C4-2B (cell line): Measurements from ENCODE around the gene LYST.

Experiments
- ZFX ChIP-seq: fragments of 450-650 bp; IDR thresholded peaks from 2 replicates; pipeline ENCODE4 v1.6.1; 2017
- TF ChIP-seq, protein P1 (sequence below): fragments of 450-650 bp; conservative IDR thresholded peaks from 2 replicates; pipeline ENCODE4 v1.5.1; 2017; ENCODE audit warnings: mild to moderate bottlenecking

DNA sequence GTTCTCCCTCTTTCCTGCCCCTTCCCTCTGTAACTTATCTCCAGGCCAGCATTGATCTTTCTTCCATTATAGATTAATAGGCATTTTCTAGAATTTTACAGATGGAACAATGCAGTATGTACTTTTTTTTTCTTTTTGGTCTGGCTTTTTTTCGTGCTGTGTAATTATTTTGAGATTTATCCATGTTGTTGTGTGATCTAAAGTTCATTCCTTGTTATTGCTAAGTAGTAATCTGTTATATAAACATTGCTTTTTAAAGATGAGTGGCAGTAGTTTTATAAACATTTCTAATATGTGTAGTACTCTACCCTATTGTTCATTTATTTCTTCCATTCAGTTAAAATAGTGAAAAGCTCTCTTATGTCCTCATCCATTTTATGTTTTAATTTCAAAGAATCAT lies 5.9 kb downstream of the LYST start:
- TF ChIP-seq, protein P1, sequence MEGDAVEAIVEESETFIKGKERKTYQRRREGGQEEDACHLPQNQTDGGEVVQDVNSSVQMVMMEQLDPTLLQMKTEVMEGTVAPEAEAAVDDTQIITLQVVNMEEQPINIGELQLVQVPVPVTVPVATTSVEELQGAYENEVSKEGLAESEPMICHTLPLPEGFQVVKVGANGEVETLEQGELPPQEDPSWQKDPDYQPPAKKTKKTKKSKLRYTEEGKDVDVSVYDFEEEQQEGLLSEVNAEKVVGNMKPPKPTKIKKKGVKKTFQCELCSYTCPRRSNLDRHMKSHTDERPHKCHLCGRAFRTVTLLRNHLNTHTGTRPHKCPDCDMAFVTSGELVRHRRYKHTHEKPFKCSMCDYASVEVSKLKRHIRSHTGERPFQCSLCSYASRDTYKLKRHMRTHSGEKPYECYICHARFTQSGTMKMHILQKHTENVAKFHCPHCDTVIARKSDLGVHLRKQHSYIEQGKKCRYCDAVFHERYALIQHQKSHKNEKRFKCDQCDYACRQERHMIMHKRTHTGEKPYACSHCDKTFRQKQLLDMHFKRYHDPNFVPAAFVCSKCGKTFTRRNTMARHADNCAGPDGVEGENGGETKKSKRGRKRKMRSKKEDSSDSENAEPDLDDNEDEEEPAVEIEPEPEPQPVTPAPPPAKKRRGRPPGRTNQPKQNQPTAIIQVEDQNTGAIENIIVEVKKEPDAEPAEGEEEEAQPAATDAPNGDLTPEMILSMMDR, result no peak
- no peak for TF ChIP-seq ZFX
